Gastrocnemius medialis (tissue), 4 donors: ENCODE measurements around the gene LRRC8E. TPM values are rescaled to one million over a fixed set of nuclear protein-coding genes. Genes with fewer than 3 reads are reported as not detected.

Experiments
- ATAC-seq, 2 donors: fragments of 150-250 bp; one replicate each; pipeline ENCODE4 v1.9.1; 2016
- DNase-seq, 2 donors: peaks; one replicate each; pipeline ENCODE4 v3.0.0-alpha.2; 2019
- H3K27ac ChIP-seq, 4 donors: fragments of 200-600 bp; sonication (generic); 1 replicate in 1 of 4; 2 replicates in 3 of 4; pipeline ENCODE4 v1.5.1; 2016 to 2018; ENCODE audit warnings: mild to moderate bottlenecking in 2 of 4, moderate library complexity in 1 of 4
- H3K27me3 ChIP-seq, 3 donors: fragments of 200-600 bp; sonication (generic) in 2 of 3; 1 replicate in 1 of 3; 2 replicates in 2 of 3; pipeline versions ENCODE4 v1.5.1 to v1.6.0; 2016 to 2019; ENCODE audit warnings: mild to moderate bottlenecking in 1 of 3, moderate library complexity in 1 of 3
- H3K36me3 ChIP-seq, 2 donors: fragments of 200-600 bp; sonication (generic) in 1 of 2; one replicate each; pipeline ENCODE4 v1.5.1; 2017 to 2018
- H3K4me1 ChIP-seq, 2 donors: fragments of 200-600 bp; sonication (generic) in 1 of 2; one replicate each; pipeline ENCODE4 v1.5.1; 2016 to 2017; ENCODE audit warnings: mild to moderate bottlenecking in 2 of 2
- H3K4me3 ChIP-seq, 4 donors: fragments of 200-600 bp; sonication (generic) in 3 of 4; 1 replicate in 1 of 4; 2 replicates in 3 of 4; pipeline ENCODE4 v1.5.1; 2016 to 2019; ENCODE audit warnings: mild to moderate bottlenecking in 2 of 4
- H3K9me3 ChIP-seq, 3 donors: fragments of 200-600 bp; sonication (generic) in 2 of 3; 1 replicate in 1 of 3; 2 replicates in 2 of 3; pipeline ENCODE4 v1.5.1; 2016 to 2019
- CTCF ChIP-seq, 5 experiments: fragments of 450-650 bp in 3 of 5; fragments of 200-600 bp in 2 of 5; sonication (generic) in 2 of 5; IDR thresholded peaks in 4 of 5; conservative IDR thresholded peaks in 1 of 5; 1 replicate in 4 of 5; 2 replicates in 1 of 5; pipeline ENCODE4 v1.5.1; 2016 to 2019; ENCODE audit warnings: antibody characterized with exemption in 5 of 5, mild to moderate bottlenecking in 3 of 5, moderate library complexity in 3 of 5
- POLR2A ChIP-seq, 2 donors: fragments of 450-650 bp; IDR thresholded peaks; one replicate each; pipeline ENCODE4 v1.6.1; 2017; ENCODE audit warnings: antibody characterized with exemption in 2 of 2, mild to moderate bottlenecking in 2 of 2, moderate library complexity in 2 of 2
- in situ Hi-C, 4 donors: fragments of 200-750 bp; cut with MboI; loops; one replicate each; pipeline versions ENCODE4 v1.15.0 to v1.8.0; 2017; ENCODE audit warnings: low sequenced_read_pairs in 4 of 4
- intact Hi-C: fragments of 100-400 bp; cut with DNase I; formaldehyde crosslinking; loops from one replicate; pipeline ENCODE4 v1.15.1; 2023; ENCODE audit warnings: low total_unique reads
- total RNA-seq, 4 donors: library from RNA; depleted of rRNA; stranded (reverse); fragments of >200 nt; gene quantifications; one replicate each; pipeline versions ENCODE4 v1.1.0 to v1.2.3, GENCODE V29; 2016

The LRRC8E gene
- total RNA-seq, 4 donors from 2014 or later: 2.1 TPM; not detected in 3

GRCh38 chr19:7859831-7860713, 28.2 kb upstream of the LRRC8E start:
- H3K4me1 ChIP-seq: no peaks in the 10 kb centered on the region
- peaks cover 16 to 33% (median 27%) of the 10 kb centered on the region in 3 donors for H3K27me3 ChIP-seq
- ATAC-seq (no peak), DNase-seq (no peak)
- intact Hi-C loops (loop anchor here (10.0 kb wide), 1 partner anchor 145 kb away; the partner anchor contains the start of gene ELAVL1), in situ Hi-C loops (no loop called here)
- no peaks in the 10 kb centered on the region for H3K36me3 ChIP-seq
- no peak for TF ChIP-seq POLR2A (IDR thresholded peaks at IDR 0.05)
- no peak for TF ChIP-seq CTCF (IDR thresholded peaks at IDR 0.05 in 4 of 5, conservative IDR thresholded peaks at IDR 0.05 in 1 of 5)
- H3K9me3 ChIP-seq: no peaks in the 10 kb centered on the region
- no peak overlapping the region for H3K4me3 ChIP-seq
- H3K27ac ChIP-seq: no peak overlapping the region

- Histone ChIP-seq H3K27me3 (peaks cover 18 to 40% (median 35%) of the 10 kb centered on the region in 3 donors), H3K4me1 (no peaks in the 10 kb centered on the region), H3K9me3 (no peaks in the 10 kb centered on the region), H3K36me3 (no peaks in the 10 kb centered on the region), H3K27ac (no peak overlapping the region), H3K4me3 (no peak overlapping the region)
- ATAC-seq: no peak
- intact Hi-C loops: no loop called here
- DNase-seq: no peak
- in situ Hi-C loops: no loop called here
- TF ChIP-seq POLR2A (IDR thresholded peaks at IDR 0.05) (no peak), CTCF (IDR thresholded peaks at IDR 0.05 in 4 of 5, conservative IDR thresholded peaks at IDR 0.05 in 1 of 5) (no peak)
Measured at GRCh38 chr19:7860714-7861618, 27.3 kb upstream of the LRRC8E start.

GRCh38 chr19:7861619-7862412, 26.5 kb upstream of the LRRC8E start:
- in situ Hi-C loops: no loop called here
- no peaks in the 10 kb centered on the region for H3K4me1 ChIP-seq
- H3K27me3 ChIP-seq: peaks cover 23 to 49% (median 41%) of the 10 kb centered on the region in 3 donors
- intact Hi-C loops: no loop called here
- no peaks in the 10 kb centered on the region for H3K9me3 ChIP-seq
- no peaks in the 10 kb centered on the region for H3K36me3 ChIP-seq
- H3K4me3 ChIP-seq: no peak overlapping the region
- no peak for TF ChIP-seq POLR2A (IDR thresholded peaks at IDR 0.05)
- TF ChIP-seq CTCF (IDR thresholded peaks at IDR 0.05 in 4 of 5, conservative IDR thresholded peaks at IDR 0.05 in 1 of 5): no peak
- no peak for ATAC-seq
- DNase-seq: no peak
- H3K27ac ChIP-seq: no peak overlapping the region

GRCh38 chr19:7862413-7862951, 25.8 kb upstream of the LRRC8E start:
- DNase-seq (no peak), ATAC-seq (no peak)
- Histone ChIP-seq H3K4me3 (no peak overlapping the region), H3K27me3 (peaks cover 29 to 55% (median 47%) of the 10 kb centered on the region in 3 donors), H3K27ac (no peak overlapping the region), H3K4me1 (no peaks in the 10 kb centered on the region), H3K36me3 (no peaks in the 10 kb centered on the region), H3K9me3 (no peaks in the 10 kb centered on the region)
- intact Hi-C loops (no loop called here), in situ Hi-C loops (no loop called here)
- TF ChIP-seq CTCF (IDR thresholded peaks at IDR 0.05 in 4 of 5, conservative IDR thresholded peaks at IDR 0.05 in 1 of 5) (no peak), POLR2A (IDR thresholded peaks at IDR 0.05) (no peak)
